HK-2 (cell line): ENCODE results near the gene ZNF180.
A peak's percentile ranks its signal among the peaks of the same experiment; 100 is the strongest.
"Not testable (repeated sequence)": the region's sequence is repeated elsewhere in the genome, so short reads cannot be mapped to it uniquely, and the experiment has no call there.

Experiments
- DNase-seq: peaks from one replicate; pipeline ENCODE4 v3.0.0-alpha.2; 2018; ENCODE audit not compliant: unreplicated experiment

ZNF180 gene

GRCh38 chr19:44499962-44500949 lies at the start of gene ZNF180:
Gene ZNF180 (minus strand): TSS chr19:44500522. CDS start chr19:44497334, 3,188 bp downstream.
- peak; percentile 97 for DNase-seq

GRCh38 chr19:44549507-44549906 lies 49.2 kb upstream of the ZNF180 start:
- no peak for DNase-seq

- peak; percentile 58 for DNase-seq
Measured at GRCh38 chr19:44548736-44549135, 48.4 kb upstream of the ZNF180 start.

- DNase-seq, result no peak
Measured at GRCh38 chr19:44544031-44544430, 43.7 kb upstream of the ZNF180 start.

GRCh38 chr19:44542671-44543070 lies 42.3 kb upstream of the ZNF180 start:
- DNase-seq, result no peak

- no peak for DNase-seq
Measured at GRCh38 chr19:44540736-44541135, 40.4 kb upstream of the ZNF180 start.

GRCh38 chr19:44539991-44540390 lies 39.7 kb upstream of the ZNF180 start:
- no peak for DNase-seq

GRCh38 chr19:44539236-44539826 lies 39.0 kb upstream of the ZNF180 start:
- no peak for DNase-seq

GRCh38 chr19:44535361-44535760 lies 35.0 kb upstream of the ZNF180 start:
- not testable (repeated sequence) for DNase-seq

GRCh38 chr19:44532819-44533218 lies 32.5 kb upstream of the ZNF180 start:
- no peak for DNase-seq

- no peak for DNase-seq
Measured at GRCh38 chr19:44530777-44531176, 30.5 kb upstream of the ZNF180 start.

- DNase-seq, result no peak
Measured at GRCh38 chr19:44529536-44529935, 29.2 kb upstream of the ZNF180 start, which contains the start of gene CEACAM20. Gene CEACAM20 (minus strand): TSS chr19:44529675. CDS start chr19:44529509, 166 bp downstream.

GRCh38 chr19:44527554-44527953 lies 27.2 kb upstream of the ZNF180 start:
- no peak for DNase-seq

GRCh38 chr19:44525721-44526430 lies 25.6 kb upstream of the ZNF180 start:
- no peak for DNase-seq

GRCh38 chr19:44521370-44521769 lies 21.0 kb upstream of the ZNF180 start:
- no peak for DNase-seq

GRCh38 chr19:44517146-44517545 lies 16.8 kb upstream of the ZNF180 start:
- DNase-seq, result no peak

- no peak for DNase-seq
Measured at GRCh38 chr19:44515907-44516306, 15.6 kb upstream of the ZNF180 start.

GRCh38 chr19:44515031-44515430 lies 14.7 kb upstream of the ZNF180 start:
- no peak for DNase-seq

GRCh38 chr19:44512326-44513298 lies 12.3 kb upstream of the ZNF180 start:
- DNase-seq, result peak; percentile 58

GRCh38 chr19:44509478-44509877 lies 9.2 kb upstream of the ZNF180 start:
- DNase-seq, result no peak

GRCh38 chr19:44499559-44499958 lies 763 bp downstream of the ZNF180 start:
- no peak for DNase-seq
